ENCODE data around the gene CCKAR.
A peak's percentile ranks its signal among the peaks of the same experiment; 100 is the strongest.

Gene CCKAR

DNA sequence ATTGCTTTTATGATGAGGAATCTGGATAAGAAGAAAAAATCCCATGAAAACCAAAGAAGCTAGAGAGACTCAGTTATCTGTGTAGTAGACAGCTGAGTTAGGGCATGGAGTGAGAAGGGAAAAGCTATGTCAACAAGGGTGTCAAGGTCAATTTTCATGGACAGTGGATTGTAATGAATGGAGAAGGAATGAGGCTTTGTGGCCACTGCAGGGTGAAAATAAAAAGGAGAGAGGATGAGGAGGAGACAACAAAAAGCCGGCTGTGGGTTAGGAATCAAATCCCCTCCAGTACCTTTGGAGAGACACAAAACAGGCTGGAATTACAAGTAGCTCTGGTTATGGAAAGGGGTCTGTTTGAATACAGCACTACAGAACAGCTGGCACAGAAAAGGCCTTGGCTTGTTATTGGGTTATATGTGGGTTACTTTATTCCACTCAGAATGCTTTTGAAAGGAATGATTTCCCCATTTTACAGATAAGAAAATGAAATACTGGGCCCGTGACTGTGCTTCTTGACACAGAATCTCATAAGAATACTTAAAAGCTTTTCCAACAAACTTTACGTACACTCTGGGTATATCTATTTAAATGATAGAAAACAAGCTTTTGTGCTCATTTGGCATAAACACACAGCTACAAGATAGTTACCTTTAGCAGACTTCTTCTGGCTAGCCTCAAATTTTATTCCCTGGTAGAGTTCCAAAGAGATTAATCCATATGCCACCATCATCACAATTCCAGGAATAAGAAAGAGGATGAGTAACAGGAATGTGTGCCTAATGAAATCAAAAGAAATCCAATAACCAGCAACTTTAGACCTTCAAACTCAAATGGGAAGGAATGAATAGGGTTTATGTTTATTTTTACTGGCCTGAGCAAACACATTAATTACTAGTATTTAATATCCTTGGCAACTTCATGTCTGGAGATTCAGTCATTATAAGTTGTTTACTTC is 7.5 kb downstream of the CCKAR start:
- H3K4me3 ChIP-seq (ENCODE audit: low read depth, low read length) = no peak overlapping the region
- TF ChIP-seq, protein P1, sequence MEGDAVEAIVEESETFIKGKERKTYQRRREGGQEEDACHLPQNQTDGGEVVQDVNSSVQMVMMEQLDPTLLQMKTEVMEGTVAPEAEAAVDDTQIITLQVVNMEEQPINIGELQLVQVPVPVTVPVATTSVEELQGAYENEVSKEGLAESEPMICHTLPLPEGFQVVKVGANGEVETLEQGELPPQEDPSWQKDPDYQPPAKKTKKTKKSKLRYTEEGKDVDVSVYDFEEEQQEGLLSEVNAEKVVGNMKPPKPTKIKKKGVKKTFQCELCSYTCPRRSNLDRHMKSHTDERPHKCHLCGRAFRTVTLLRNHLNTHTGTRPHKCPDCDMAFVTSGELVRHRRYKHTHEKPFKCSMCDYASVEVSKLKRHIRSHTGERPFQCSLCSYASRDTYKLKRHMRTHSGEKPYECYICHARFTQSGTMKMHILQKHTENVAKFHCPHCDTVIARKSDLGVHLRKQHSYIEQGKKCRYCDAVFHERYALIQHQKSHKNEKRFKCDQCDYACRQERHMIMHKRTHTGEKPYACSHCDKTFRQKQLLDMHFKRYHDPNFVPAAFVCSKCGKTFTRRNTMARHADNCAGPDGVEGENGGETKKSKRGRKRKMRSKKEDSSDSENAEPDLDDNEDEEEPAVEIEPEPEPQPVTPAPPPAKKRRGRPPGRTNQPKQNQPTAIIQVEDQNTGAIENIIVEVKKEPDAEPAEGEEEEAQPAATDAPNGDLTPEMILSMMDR (IDR thresholded peaks at IDR 0.05; ENCODE audit: control insufficient read depth, extremely low read depth, insufficient read depth) = no peak
- no peak for DNase-seq (ENCODE audit: low read depth)

DNA sequence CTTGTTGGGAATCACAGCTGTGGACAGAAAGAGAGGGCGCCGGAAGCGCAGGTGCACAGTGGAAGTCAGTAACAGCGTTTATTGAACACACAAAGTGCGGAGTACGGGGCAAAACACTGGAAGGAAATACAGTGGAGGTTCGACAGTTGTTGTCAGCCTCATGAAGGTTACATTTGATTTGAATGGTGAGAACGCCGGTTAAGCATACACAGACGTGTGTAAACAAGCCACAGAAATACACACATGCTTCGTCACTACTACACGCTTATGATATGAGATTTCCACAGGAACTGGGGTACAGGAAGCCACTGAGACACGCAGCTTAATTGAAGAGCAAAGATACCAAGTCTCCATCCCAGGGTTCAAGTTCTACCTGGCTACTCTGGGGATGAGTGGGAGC is 12.0 kb downstream of the CCKAR start:
- TF ChIP-seq, protein P1 (IDR thresholded peaks at IDR 0.05; ENCODE audit: control insufficient read depth, extremely low read depth, insufficient read depth) = no peak

GRCh38 chr4:26476545-26476944 is 13.7 kb downstream of the CCKAR start:
- TF ChIP-seq, protein P1 (IDR thresholded peaks at IDR 0.05; ENCODE audit: control insufficient read depth, extremely low read depth, insufficient read depth) = no peak
- no peak overlapping the region for H3K4me3 ChIP-seq (ENCODE audit: low read depth, low read length)
- DNase-seq (ENCODE audit: low read depth) = no peak

More for the DNA sequence above, 12.0 kb downstream of the CCKAR start:
- no peak overlapping the region for H3K4me3 ChIP-seq (ENCODE audit: low read depth, low read length)
- no peak for DNase-seq (ENCODE audit: low read depth)

DNA sequence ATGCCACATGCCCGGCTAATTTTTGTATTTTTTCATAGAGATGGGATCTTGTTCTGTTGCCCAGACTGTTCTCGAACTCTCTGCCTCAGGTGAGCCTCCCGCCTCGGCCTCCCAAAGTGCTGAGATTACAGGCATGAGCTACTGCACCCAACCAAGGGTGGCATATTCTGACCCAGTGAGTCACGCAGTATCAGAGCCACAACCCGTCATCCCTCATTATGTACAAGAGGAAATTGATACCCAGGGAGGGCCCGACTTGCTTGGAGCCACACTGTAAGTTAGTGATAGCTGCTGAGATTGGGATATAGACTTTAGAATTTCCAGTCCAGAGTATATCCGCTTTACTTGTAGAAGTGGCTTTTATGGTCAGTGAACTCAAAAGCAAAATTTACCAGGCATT is 14.6 kb downstream of the CCKAR start:
- H3K4me3 ChIP-seq (ENCODE audit: low read depth, low read length) = no peak overlapping the region
- TF ChIP-seq, protein P1 (IDR thresholded peaks at IDR 0.05; ENCODE audit: control insufficient read depth, extremely low read depth, insufficient read depth) = no peak
- DNase-seq (ENCODE audit: low read depth) = no peak

- H3K4me3 ChIP-seq (ENCODE audit: low read depth, low read length) = no peak overlapping the region
- DNase-seq (ENCODE audit: low read depth) = no peak
- TF ChIP-seq, protein P1 (IDR thresholded peaks at IDR 0.05; ENCODE audit: control insufficient read depth, extremely low read depth, insufficient read depth) = no peak
Measured at GRCh38 chr4:26474551-26474950, 15.7 kb downstream of the CCKAR start.

GRCh38 chr4:26473893-26474292 is 16.4 kb downstream of the CCKAR start:
- H3K4me3 ChIP-seq (ENCODE audit: low read depth, low read length) = no peak overlapping the region
- DNase-seq (ENCODE audit: low read depth) = no peak
- TF ChIP-seq, protein P1 (IDR thresholded peaks at IDR 0.05; ENCODE audit: control insufficient read depth, extremely low read depth, insufficient read depth) = peak; percentile 17; the same call in 1 of the 2 replicates

All from LNCaP clone FGC (cell line).